GM12874 (cell line): ENCODE results near the gene NBEA.

Experiments used
- TF ChIP-seq, protein P1 (sequence below): IDR thresholded peaks from 2 replicates; pipeline ENCODE4 v1.5.1; 2011; ENCODE audit warnings: low read depth, mild to moderate bottlenecking, control low read depth, low read length, moderate library complexity; ENCODE audit not compliant: insufficient read depth

Gene NBEA

DNA sequence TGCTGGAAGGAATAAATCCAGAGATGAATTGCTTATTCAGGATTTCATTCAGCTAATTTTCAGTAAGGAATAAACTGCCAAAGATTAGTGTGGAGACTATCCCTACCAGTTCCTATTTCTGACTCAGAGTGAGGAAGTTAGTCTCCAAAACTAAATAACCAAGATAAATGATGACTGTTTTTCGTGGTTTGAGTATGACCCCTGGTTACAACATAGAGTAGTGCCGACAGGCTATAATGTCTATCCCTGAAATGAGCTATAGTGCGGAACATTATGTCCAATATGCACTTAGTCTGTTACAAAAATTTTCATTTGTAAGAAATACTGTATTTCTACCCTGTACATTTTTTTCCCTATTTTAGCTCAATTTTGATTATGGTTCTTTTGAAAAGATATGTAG is 51.4 kb downstream of the NBEA start:
- TF ChIP-seq, protein P1, sequence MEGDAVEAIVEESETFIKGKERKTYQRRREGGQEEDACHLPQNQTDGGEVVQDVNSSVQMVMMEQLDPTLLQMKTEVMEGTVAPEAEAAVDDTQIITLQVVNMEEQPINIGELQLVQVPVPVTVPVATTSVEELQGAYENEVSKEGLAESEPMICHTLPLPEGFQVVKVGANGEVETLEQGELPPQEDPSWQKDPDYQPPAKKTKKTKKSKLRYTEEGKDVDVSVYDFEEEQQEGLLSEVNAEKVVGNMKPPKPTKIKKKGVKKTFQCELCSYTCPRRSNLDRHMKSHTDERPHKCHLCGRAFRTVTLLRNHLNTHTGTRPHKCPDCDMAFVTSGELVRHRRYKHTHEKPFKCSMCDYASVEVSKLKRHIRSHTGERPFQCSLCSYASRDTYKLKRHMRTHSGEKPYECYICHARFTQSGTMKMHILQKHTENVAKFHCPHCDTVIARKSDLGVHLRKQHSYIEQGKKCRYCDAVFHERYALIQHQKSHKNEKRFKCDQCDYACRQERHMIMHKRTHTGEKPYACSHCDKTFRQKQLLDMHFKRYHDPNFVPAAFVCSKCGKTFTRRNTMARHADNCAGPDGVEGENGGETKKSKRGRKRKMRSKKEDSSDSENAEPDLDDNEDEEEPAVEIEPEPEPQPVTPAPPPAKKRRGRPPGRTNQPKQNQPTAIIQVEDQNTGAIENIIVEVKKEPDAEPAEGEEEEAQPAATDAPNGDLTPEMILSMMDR: no peak

DNA sequence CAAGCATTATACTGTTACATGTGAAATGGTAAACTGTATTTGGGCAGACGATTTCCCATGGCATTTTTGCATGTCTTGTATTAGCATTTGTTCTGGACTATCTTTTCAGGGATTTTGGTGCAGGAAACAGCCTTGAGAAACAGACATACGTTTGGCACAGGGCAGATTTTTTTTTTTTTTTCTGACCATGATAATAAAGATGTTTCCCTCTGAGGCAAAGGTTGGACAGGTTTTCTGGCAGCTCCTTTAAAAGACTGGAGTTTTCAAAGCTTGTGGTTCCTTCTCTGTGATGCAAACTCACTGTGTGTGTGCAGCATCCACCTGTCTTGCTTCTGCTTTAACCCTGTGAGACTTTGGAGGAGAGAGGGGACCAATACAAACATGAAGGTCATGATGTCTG is 63.0 kb downstream of the NBEA start:
- TF ChIP-seq, protein P1: no peak

DNA sequence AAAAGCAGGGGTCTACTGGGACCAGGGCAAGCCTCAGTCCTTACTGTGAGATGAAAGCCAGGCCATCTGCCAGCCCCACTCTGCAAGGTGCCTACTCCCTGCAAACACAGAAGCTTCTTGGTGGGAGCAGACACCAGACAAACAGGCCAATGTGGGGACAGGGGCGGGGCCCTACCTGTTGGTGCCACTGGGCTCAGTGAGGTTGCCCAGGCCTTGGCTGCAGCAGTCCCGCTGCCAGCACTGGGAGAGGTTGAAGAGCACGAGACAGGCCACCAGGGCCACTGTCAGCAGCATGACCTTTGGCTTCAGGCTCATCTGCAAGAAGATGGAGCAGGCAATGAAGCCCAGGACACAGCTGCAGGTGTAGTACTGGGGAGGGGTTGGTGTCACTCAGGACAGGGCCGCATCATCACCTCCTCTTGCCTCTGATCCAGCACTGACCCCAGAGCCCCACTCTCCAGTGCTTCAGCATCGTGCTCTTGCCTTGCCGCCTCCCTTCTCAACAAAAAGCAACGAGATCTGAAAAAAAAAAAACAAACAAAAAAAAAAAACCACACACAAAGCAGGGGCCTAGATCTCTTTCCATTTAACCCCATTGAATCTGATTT is 72.6 kb downstream of the NBEA start:
- TF ChIP-seq, protein P1: no peak

DNA sequence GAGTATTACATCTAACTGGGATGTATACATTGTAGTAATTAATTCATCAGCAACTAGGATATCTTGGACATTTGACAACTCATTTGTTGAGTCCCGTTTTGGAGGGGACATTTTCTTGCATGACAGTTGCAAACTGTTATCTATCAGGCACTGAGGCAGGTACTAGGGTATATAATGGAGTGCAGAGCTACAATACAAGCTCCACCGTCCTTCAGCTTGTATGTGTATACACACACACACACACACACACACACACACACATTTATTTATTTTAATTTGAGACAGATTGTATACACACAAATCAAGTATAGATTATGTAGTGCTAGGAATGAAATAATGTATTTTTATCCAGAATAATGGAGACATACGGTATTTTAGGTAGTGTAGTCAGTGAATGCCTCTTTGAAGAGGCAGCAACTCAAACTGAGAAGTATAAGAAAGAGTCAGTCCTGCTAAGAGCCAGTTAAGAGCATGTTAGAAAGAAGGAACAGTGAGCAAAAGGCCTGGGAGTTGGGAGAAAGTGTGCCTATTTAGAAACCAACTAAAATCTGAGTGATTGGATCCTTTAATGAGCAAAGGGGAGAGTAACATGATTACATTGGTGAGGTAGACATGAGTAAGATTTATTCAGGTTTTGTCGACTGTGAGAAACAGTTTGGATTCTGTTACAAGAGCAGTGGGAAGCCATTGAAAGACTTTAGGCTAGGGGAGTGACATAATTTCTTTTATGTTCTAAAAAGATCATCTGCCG is 74.5 kb downstream of the NBEA start:
- TF ChIP-seq, protein P1: no peak

DNA sequence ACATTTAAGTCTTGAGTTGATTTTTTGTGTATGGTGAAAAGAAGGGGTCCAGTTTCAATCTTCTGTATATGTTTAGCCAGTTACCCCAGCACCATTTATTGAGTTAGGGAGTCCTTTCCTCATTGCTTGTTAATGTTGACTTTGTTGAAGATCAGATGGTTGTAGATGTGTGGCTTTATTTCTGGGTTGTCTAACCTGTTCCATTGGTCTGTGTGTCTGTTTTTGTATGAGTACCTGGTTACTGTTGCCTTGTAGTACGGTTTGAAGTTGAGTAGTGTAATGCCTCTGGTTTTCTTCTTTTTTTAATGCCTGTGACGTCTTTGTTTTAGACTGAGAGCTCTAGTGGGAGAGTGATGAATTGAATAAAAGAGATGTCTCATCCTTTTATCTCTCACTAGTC is 83.2 kb downstream of the NBEA start:
- TF ChIP-seq, protein P1: no peak

DNA sequence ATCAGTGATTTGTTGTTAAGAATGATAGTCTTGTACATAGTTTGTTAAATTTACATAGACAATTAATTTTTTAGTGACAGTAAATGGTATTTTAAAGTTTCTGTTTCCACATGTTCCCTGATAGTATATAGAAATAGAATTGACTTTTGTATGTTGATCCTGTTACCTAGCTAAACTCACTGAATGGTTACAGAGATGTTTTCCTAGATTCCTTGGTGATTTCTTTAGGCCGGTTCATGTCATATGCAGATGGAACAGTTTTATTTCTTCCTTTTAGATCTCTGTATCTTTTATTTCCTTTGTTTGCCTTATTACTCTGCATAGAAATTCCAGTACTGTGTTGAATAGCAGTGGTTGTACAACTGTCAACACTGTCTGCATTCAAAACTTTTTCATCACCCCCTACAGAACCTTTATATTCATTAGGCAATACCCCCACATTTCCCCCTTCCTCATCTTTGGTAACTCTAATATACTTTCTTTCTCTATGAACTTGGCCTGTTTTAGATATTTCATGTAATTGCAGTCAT is 86.3 kb downstream of the NBEA start:
- TF ChIP-seq, protein P1: no peak

DNA sequence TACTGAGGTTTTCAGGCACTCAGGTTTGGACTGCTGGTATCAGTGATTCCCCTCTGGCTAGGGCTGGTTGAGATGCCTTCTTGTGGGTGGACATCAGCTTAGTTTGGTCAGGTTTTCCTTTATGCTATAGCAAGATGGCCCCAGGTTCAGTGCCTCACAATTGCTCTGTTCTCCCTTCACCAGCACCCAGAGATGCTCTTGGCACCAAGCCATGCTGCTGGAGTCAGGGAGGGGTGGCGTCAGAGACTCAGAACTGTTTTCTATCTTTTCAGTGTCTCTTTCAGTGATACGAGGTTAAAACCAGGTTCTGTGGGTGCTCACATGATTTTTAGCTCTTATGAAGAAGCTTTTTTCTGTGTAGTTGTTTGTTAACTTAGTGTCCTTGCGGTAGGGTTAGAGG is 96.9 kb downstream of the NBEA start:
- TF ChIP-seq, protein P1: no peak
